ENCODE measurements around the gene CHD2. TPM values are rescaled to one million over a fixed set of nuclear protein-coding genes. Genes with fewer than 3 reads are reported as not detected.
"Not testable (repeated sequence)": the region's sequence is repeated elsewhere in the genome, so short reads cannot be mapped to it uniquely, and the experiment has no call there.

Gene CHD2
- total RNA-seq, 1 donor, result 947 TPM

- H3K4me3 ChIP-seq (ENCODE audit: low read length); H3K27me3 ChIP-seq (ENCODE audit: insufficient read depth, low read length); H3K9me3 ChIP-seq (ENCODE audit: low read depth, low read length): not testable (repeated sequence)
- H3K4me1 ChIP-seq (ENCODE audit: insufficient read depth, low read length), result peaks cover 38% of the 10 kb centered on the region
These were observed 139.6 kb downstream of the CHD2 start for GRCh38 chr15:93039562-93040287.

DNA sequence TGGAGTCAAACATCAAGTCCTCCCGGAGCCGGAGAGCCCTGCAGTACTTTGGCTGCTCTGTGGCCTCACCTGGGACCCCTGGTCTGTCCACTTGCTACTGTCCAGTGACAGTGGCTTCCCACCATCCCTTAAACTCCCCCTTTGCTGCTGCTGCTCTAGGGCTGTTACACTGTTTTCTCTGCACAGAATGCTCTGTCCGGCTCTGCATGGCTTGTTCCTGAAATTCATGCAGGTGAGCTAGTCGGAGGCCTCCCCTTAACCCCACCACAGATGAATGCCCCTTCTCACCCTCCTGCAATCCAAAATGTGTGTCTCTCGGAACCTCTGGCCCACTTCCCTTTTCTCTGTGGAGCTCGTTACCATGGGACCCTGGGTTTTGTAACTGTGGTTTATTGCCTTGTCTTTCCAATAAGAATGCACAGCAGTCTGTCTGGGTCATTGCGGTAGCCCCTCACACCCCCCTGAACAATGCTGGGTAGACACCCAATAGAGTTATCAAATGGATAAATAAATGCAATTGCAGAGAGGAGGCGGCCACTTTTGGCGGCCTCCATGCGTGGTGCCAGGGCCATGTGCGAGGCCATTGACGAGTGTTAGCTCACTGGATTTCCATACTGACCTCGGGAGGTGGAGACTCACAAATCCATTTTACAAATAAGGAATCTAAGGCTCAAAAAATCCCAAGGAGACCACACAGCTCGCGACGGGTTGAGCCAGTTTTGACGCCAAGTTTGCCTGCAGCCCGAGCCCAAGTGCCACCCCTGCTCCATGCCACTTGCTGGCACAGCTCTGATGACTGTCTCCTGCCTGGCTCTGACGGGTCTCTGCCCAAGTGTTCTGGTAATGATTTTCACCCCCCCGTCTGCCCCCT, 140.4 kb downstream of the CHD2 start:
- H3K4me1 ChIP-seq (ENCODE audit: insufficient read depth, low read length), result peaks cover 38% of the 10 kb centered on the region
- H3K4me3 ChIP-seq (ENCODE audit: low read length), result no peak overlapping the region

DNA sequence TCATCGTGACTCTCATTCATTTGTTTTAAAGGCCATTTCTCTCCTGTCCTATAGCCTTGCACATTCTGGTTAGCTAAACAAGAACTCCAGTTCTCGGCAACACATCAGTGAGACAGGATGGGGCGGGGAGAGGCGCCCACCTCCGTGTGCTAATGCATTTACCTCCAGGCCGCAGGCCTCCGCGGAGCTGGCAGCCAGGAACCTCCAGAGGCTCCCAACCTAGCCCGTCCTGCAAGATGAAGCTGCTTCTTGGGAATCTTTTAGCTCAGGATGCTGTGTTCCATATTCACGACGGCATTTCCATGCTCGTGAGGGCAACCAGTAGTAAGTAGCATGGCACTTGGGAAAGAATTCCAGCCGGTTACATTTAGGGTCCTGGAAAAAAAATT, 141.0 kb downstream of the CHD2 start:
- no peaks in the 10 kb centered on the region for H3K9me3 ChIP-seq (ENCODE audit: low read depth, low read length)
- H3K4me3 ChIP-seq (ENCODE audit: low read length), result no peak overlapping the region
- peaks cover 32% of the 10 kb centered on the region for H3K4me1 ChIP-seq (ENCODE audit: insufficient read depth, low read length)
- no peaks in the 10 kb centered on the region for H3K27me3 ChIP-seq (ENCODE audit: insufficient read depth, low read length)

More for the DNA sequence above, 140.4 kb downstream of the CHD2 start:
- no peaks in the 10 kb centered on the region for H3K9me3 ChIP-seq (ENCODE audit: low read depth, low read length)
- H3K27me3 ChIP-seq (ENCODE audit: insufficient read depth, low read length), result no peaks in the 10 kb centered on the region

DNA sequence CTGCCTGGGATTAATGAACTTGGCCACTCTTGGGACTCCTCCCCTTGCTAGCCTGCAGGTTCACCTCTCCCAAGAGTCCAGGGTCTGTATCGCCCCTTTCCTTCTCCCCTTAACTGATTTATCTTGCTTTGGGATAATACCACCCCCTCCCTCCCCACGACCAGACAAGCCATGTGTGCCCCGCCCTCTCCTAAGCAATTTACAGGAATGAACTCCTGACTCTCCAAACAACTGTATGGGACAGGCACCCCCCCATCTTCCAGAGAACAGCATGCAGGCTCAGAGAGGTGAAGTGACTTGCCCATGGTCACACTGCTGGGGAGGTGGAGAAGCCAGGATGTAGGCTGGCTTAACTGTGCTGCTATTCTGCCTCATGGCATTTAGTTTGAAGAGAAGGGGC, 142.1 kb downstream of the CHD2 start:
- H3K4me1 ChIP-seq (ENCODE audit: insufficient read depth, low read length), result peaks cover 27% of the 10 kb centered on the region
- no peaks in the 10 kb centered on the region for H3K9me3 ChIP-seq (ENCODE audit: low read depth, low read length)
- H3K4me3 ChIP-seq (ENCODE audit: low read length), result no peak overlapping the region
- H3K27me3 ChIP-seq (ENCODE audit: insufficient read depth, low read length), result no peaks in the 10 kb centered on the region

GRCh38 chr15:93042691-93043378, 142.7 kb downstream of the CHD2 start:
- Histone ChIP-seq H3K9me3 (ENCODE audit: low read depth, low read length) (no peaks in the 10 kb centered on the region), H3K27me3 (ENCODE audit: insufficient read depth, low read length) (no peaks in the 10 kb centered on the region), H3K4me1 (ENCODE audit: insufficient read depth, low read length) (peaks cover 29% of the 10 kb centered on the region), H3K4me3 (ENCODE audit: low read length) (no peak overlapping the region)

DNA sequence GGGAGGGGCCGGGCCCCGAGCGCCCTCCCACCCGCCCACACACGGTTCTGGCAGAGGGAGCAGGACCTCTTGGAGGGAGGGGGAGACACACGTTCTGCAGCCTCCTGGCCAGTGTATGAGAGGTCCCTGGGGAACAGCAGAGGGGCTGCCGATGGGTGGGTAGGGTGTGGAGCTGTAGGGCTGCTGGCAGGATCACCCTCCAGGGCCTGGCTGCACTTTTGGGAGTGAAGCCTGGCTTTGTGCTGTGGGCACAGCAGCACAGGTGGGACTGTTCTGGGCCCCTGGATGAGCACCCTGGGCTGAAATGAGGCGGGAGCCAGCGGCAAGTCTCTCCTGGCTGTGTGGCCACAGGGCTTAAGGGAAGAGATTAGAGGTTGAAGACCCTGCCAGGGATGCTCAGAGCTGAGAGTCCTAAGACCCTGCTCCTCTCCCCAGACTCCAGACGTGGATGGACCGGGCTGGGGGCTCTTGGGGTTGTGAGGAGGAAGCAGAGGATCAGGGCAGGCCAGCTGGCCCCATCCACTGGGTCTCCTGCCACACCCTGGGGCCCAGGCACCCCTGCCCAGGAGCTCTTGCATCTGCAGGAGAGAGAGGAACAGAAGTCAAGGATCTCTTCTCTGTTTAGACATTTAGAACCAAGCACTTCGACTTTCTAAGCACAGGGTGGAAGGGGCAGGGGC, 143.6 kb downstream of the CHD2 start:
- H3K4me1 ChIP-seq (ENCODE audit: insufficient read depth, low read length), result peaks cover 32% of the 10 kb centered on the region
- H3K4me3 ChIP-seq (ENCODE audit: low read length), result no peak overlapping the region

GRCh38 chr15:93044301-93045190, 144.4 kb downstream of the CHD2 start:
- Histone ChIP-seq H3K9me3 (ENCODE audit: low read depth, low read length) (no peaks in the 10 kb centered on the region), H3K27me3 (ENCODE audit: insufficient read depth, low read length) (no peaks in the 10 kb centered on the region), H3K4me3 (ENCODE audit: low read length) (no peak overlapping the region), H3K4me1 (ENCODE audit: insufficient read depth, low read length) (peaks cover 32% of the 10 kb centered on the region)

More for the DNA sequence above, 143.6 kb downstream of the CHD2 start:
- no peaks in the 10 kb centered on the region for H3K9me3 ChIP-seq (ENCODE audit: low read depth, low read length)
- H3K27me3 ChIP-seq (ENCODE audit: insufficient read depth, low read length), result no peaks in the 10 kb centered on the region

GRCh38 chr15:93045191-93045785, 145.2 kb downstream of the CHD2 start:
- no peak overlapping the region for H3K4me3 ChIP-seq (ENCODE audit: low read length)
- H3K9me3 ChIP-seq (ENCODE audit: low read depth, low read length), result no peaks in the 10 kb centered on the region
- no peaks in the 10 kb centered on the region for H3K27me3 ChIP-seq (ENCODE audit: insufficient read depth, low read length)
- H3K4me1 ChIP-seq (ENCODE audit: insufficient read depth, low read length), result peaks cover 26% of the 10 kb centered on the region

GRCh38 chr15:93046120-93046519, 146.0 kb downstream of the CHD2 start:
- Histone ChIP-seq H3K4me3 (ENCODE audit: low read length) (no peak overlapping the region), H3K4me1 (ENCODE audit: insufficient read depth, low read length) (peaks cover 20% of the 10 kb centered on the region), H3K9me3 (ENCODE audit: low read depth, low read length) (no peaks in the 10 kb centered on the region), H3K27me3 (ENCODE audit: insufficient read depth, low read length) (no peaks in the 10 kb centered on the region)

- no peak overlapping the region for H3K4me3 ChIP-seq (ENCODE audit: low read length)
- no peaks in the 10 kb centered on the region for H3K27me3 ChIP-seq (ENCODE audit: insufficient read depth, low read length)
- H3K9me3 ChIP-seq (ENCODE audit: low read depth, low read length), result no peaks in the 10 kb centered on the region
- peaks cover 20% of the 10 kb centered on the region for H3K4me1 ChIP-seq (ENCODE audit: insufficient read depth, low read length)
These were observed 146.6 kb downstream of the CHD2 start for GRCh38 chr15:93046721-93047120.

DNA sequence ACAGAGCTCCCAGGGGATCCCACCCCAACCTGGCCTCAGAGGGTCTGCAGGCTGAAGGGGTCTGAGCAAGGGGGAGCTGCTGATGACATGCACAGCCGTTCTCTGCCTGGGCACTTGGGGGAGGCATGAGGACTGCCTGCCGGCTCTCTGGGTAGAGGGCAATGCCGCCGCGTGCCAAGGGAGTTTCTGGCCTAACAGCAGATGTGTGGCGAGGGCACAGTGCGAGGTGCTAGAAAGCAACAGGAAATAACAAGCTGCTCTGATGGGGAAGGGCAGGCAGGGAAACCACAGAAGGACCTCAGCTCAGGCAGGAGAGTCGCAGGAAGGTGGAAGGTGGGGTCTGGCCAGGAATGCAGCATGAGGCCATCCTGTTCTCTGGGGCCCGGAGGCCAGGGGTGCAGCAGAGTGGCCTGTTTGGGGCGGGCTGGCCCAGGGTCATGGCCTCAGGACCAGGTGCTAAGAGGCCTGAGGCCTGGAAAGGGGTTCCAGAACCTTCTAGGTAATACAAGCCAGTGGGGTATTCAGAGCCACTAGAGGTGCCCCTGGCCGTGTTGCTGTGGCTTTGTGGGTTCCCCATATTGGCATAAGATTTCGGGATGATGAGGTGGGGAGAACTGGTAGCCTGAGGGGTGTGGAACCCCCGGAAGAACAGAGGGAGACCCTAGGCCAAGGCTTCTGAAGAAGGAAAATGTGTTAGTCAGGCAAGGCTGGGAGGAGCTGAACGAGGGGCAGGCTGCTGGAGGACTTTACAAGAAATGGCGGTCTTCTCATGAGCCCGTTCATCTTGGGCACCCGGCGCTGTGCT, 147.7 kb downstream of the CHD2 start:
- no peaks in the 10 kb centered on the region for H3K27me3 ChIP-seq (ENCODE audit: insufficient read depth, low read length)
- peaks cover 20% of the 10 kb centered on the region for H3K4me1 ChIP-seq (ENCODE audit: insufficient read depth, low read length)
- no peak overlapping the region for H3K4me3 ChIP-seq (ENCODE audit: low read length)
- H3K9me3 ChIP-seq (ENCODE audit: low read depth, low read length), result no peaks in the 10 kb centered on the region

- H3K4me1 ChIP-seq (ENCODE audit: insufficient read depth, low read length), result peaks cover 20% of the 10 kb centered on the region
These were observed 148.2 kb downstream of the CHD2 start for GRCh38 chr15:93048426-93048721.

DNA sequence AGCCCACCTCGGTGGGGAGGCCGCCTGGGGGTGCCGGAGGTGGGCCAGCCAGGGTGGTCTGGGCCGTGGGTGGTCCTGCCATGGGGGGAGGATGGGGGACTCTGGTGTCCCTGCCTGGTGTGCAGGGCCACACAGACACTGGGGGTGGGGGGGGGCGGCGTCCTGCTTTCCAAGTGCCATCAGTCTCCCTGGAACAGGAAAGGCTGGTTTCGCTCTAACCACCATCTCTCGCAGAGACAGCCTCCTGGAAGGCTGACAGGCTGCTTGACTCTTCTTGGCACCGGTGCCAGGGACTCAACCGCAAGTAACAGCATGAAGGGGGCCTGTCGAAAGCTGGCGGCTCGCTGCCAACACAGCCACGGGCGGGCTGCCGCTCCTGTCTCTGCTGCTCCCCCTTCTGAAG, 148.6 kb downstream of the CHD2 start:
- Histone ChIP-seq H3K9me3 (ENCODE audit: low read depth, low read length) (no peaks in the 10 kb centered on the region), H3K4me3 (ENCODE audit: low read length) (no peak overlapping the region), H3K27me3 (ENCODE audit: insufficient read depth, low read length) (no peaks in the 10 kb centered on the region), H3K4me1 (ENCODE audit: insufficient read depth, low read length) (peaks cover 20% of the 10 kb centered on the region)

More at GRCh38 chr15:93048426-93048721, 148.2 kb downstream of the CHD2 start:
- Histone ChIP-seq H3K4me3 (ENCODE audit: low read length) (no peak overlapping the region), H3K27me3 (ENCODE audit: insufficient read depth, low read length) (no peaks in the 10 kb centered on the region), H3K9me3 (ENCODE audit: low read depth, low read length) (no peaks in the 10 kb centered on the region)
